Sciatic nerve (tissue), 2 donors: Measurements from ENCODE around the gene CWC25. TPM values are rescaled to one million over a fixed set of nuclear protein-coding genes. Genes with fewer than 3 reads are reported as not detected.
A peak's percentile ranks its signal among the peaks of the same experiment; 100 is the strongest.

ENCODE experiments used
- ATAC-seq: fragments of 200-7000 bp; cut with Tn5 transposase; one replicate; pipeline ENCODE4 v1.9.1; 2020; ENCODE audit warnings: mild to moderate bottlenecking, moderate library complexity
- DNase-seq: peaks from one replicate; pipeline ENCODE4 v3.0.0-alpha.2; 2020; ENCODE audit warnings: low spot score
- intact Hi-C: fragments of 100-400 bp; cut with DNase I; formaldehyde crosslinking; loops from one replicate; pipeline ENCODE4 v1.14.2; 2022
- total RNA-seq: library from RNA; stranded (reverse); fragmentation: NEBNext Ultra II Directional; extraction: Animal tissue kit (Norgen Biotek cat#: 25700); gene quantifications from one replicate; pipeline ENCODE4 v1.2.1, GENCODE V29; 2021
- donor health status: DM: no; HTN: no; CAD: no.
- donor health status: DM: no; HTN: no; CAD: no.

The CWC25 gene
- 25.6 TPM for total RNA-seq

DNA sequence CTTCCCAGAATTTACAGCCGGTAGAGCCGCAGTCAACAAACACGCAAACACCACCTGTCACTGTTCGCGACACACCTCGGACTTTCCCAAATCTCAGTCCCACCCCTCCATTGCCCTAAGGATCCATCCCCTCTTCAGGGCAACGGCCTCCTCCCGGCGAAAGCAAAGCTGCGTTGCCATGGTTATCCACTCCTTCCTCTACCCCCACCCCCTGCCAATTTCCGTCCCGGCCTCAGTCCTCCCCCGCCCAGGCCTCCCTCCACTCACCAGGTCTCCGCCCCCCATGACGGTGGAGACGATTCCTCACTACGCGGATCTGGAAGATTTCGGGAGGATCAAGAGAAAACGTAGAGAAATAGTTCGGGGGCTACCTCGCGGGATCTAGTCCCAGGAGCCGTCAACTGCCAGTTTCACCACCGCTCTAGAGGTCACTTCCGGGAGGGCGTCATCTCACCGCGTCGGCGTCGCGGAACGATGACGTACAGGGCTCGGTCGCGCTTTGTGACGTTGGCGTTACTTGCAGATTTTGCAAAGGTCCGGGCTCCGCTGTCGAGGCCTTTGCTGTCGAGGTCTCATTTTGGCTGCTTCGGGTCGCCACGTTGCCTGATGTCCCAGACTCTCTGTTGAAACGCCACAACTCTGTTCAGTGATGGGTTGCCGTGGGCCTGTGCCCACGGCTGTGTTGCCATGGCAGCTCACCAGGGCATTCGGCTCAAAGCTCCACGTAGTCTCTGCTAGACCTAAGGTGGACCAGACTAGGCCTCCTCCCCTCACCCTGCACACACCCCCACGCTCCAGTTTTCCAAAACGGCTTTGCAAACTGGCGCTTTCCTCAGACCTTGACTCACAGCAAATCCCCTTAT is at the start of gene CWC25:
Gene CWC25, minus strand, starts transcription at position 423 of the 863 bp plus-strand sequence. Its CDS starts 138 bp downstream, at position 285.
- peak; percentile 97 for DNase-seq
- ATAC-seq: peak; percentile 97
- intact Hi-C loops: no loop called here

DNA sequence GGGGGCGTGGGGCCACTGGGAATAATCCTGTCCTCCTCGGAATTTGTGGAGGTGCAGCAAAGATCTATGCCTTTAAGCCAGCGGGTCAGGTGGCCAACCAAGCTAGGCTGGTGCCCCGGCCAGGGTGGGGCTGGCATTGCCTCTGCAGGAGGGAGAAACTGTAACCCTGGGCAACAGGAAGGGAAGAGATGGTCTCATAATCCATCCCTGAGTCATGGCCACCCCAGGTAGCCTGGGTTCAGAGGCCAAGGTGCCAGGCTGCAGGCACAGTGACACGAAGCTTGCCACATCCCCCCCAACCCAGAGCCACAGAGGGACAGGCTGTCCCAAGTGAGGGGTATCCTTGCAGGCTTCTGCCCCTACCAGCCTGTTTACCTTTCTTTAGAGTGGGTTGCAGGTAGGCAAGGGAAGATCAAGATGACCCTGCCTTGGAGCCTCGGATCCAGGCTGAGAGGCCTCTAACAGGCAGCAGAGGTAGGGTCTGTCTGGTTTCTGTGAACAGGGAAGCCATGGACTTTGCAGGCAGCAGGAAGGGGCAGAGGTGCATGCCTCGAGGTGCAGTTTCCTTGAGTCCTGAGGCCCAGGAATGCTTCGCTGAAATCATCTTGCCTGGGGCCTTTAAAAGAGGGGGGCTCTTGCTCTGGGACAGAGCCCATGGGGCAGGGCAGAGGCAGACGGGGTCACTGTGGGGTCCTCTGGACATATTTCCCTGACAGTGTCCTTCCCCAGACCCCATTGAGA is 48.7 kb upstream of the CWC25 start:
- no peak for DNase-seq
- no peak for ATAC-seq
- intact Hi-C loops: loop anchor here (10.0 kb wide), 1 partner anchor 281 kb away; the partner anchor contains the start of gene PLXDC1

DNA sequence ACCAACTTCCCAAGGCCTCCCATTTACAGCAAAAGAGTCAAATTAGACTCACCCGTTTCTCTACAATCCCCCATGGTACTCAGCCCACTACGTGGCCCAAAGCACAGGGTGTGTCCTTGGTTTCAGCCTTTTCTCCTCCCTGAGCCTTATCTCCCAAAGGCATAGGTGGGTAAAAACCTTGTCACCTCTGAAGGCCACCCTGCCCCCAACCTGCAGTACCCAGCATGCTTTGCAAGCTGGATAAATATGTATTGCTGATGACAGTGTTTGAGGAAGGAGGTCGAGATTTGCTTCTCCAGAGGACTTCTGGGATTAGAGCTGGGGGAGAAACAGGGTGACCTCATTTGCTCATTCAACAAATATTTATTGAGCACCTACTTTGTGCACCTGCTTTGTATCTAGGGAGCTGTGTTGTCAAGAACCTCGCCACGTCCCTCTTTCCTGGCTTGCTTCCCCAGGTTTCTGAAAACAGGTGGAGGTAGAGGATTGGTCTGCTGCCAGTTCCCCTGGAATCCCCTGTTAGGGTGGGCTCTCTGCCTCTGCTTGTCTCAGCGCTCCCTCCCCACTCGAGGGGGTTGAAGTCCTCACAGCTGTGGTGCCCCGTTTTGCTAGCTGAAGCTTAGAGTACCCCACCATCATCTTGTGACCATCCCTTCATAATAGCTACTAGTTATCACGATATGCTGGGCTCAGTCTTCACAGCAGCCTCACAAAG is 47.7 kb upstream of the CWC25 start:
- intact Hi-C loops: loop anchor here (10.0 kb wide), 1 partner anchor 282 kb away; the partner anchor contains the start of gene PLXDC1
- ATAC-seq: no peak
- no peak for DNase-seq

DNA sequence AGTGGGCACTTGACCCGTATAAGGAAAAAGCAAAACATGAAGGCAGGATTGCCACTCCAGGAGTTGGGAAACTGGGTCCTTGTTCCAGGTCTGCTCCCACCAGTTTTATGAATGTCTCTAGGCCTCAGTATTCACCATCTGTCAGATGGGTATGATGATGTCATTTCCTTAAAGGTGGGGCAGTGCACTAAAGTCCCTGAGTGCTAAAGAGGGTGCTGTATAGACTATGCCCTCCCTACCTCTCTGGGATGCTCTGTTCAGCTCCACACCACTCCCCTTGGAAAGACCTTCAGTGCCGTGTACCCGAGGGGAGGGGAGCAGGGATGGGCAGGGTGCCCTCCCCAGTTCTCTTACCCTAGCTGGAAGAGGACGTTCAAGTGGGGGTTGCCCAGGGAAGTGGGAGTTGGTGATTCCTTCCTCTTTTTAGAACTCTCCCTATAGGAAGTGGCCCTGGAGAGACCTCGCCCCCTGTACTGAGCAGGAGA is 46.9 kb upstream of the CWC25 start:
- ATAC-seq (no peak), DNase-seq (no peak)
- intact Hi-C loops: loop anchor here (10.0 kb wide), 1 partner anchor 283 kb away; the partner anchor contains the start of gene PLXDC1

DNA sequence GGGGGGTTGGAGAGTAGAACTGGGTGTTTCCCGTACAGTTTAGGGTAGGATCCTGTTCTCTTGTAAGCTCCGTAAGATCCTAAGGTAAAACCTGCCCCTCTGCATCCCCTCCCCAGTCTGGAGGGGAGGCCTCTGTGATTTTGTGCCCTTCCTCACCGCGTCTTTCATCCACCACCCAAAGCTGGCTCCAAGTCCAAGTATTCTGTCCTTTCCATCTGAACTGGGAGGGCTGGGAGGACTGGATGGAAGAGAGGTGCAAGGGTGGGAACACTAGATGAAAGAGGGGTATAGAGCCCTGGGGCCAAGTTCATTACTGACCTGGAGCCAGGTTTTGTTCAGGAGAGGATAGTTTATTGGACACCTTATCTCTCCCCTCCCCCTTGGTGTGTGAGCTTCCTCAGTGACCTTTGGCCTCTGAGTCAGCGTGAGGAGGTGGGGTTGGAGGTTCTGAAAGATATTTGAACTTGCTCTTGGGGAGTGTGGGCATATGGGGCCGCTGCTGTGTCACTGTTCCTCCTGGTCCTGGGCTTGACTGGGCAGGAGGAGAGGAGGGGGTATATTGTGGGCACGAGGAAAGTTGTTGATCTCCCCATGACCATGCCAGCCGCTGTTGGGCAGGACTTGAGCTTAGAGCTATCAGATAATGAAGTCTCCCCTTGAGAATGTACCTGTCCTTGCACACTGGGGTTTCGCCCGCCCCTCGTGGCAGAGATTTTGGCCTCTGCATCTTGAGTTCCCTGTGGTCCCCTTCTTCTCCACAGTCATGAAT is 46.3 kb upstream of the CWC25 start:
- ATAC-seq (peak; percentile 4), DNase-seq (peak; percentile 82)
- intact Hi-C loops: loop anchor here (10.0 kb wide), 1 partner anchor 283 kb away; the partner anchor contains the start of gene PLXDC1

DNA sequence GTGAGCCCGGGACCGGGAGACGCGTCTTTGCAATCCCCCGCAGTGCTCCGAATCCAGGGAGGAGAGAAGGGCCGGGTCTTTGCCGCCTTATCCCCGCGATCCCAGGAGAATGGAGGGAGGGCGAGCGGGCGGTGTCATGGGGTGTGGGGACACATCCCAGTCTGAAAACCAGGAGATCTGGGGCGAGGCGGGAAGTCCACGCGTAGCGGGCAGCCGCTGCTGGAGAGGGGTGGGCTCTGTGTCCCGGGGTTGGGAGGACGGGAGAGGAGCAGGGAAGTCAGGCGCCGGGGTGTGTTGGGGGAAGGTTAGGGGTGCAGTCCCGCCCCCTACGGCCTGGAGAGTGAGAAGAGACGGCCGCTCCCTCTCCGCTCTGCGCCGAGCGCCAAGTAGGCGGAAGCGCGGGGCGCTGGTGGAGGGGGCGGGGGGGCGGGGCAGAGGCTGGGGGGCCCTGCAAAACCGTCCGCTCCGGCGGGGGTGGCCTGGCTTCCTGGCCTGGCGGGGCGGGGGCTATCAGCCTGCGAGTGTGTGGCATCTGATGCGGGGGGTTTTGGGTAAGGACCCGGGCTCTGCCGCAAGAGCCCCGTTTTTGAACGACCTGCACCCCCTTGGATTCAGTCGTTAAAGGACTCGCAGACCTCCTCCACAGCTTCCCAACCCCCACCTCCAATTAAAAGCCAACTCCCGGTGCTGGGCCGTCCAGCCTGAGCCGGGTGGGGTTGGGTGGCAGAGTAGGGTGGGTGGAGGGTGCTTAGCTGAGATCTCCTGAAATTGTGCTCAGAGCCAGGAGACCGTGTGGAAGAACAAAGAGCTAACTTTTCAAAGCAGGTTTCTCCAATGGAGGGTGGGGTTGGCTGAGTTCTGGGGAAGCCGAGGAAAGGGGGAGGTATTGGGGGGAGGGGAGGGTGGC is 45.4 kb upstream of the CWC25 start:
- peak; percentile 73 for ATAC-seq
- intact Hi-C loops: loop anchor here (10.0 kb wide), 1 partner anchor 284 kb away; the partner anchor contains the start of gene PLXDC1
- DNase-seq: peak; percentile 90

DNA sequence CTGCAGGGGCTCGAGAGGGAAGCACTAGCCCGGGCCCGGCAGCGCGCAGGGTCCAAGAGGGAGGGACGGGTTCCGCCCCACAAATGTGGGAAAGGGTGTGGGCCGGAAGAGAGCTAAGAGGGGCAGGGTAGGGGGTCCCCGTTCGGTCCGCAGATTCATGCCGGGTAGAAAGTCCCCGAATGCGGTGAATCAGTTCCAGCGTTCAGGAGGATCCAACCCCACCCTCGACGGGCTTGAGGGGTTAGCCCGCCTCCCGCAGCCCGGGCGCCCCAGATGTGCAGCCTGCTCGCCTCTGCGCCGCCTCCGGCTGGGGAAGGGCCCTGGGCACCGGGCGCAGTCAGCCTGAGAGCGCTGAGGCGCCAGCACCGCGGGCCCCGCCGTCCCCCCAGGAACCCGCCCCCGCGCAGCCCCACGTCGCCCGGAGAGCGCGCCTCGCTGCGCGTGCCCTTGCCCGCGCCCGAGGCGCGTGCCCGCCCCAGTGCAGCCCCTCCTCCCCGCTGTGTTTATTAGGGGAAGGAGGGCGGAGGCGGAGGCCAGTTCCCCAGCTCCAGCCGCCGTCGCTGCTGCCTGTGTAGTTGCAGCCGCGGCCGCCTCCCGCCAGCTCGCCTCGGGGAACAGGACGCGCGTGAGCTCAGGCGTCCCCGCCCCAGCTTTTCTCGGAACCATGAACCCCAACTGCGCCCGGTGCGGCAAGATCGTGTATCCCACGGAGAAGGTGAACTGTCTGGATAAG is 44.6 kb upstream of the CWC25 start, which contains the start of gene LASP1:
Gene LASP1, plus strand, starts transcription at position 533 of the 733 bp plus-strand sequence. Its CDS starts 132 bp downstream, at position 665.
- DNase-seq (peak; percentile 94), ATAC-seq (peak; percentile 83)
- intact Hi-C loops: loop anchor here (5.0 to 10.0 kb wide), 2 partner anchors 98 to 285 kb away; partner anchors contain the start of genes FBXO47 and PLXDC1

DNA sequence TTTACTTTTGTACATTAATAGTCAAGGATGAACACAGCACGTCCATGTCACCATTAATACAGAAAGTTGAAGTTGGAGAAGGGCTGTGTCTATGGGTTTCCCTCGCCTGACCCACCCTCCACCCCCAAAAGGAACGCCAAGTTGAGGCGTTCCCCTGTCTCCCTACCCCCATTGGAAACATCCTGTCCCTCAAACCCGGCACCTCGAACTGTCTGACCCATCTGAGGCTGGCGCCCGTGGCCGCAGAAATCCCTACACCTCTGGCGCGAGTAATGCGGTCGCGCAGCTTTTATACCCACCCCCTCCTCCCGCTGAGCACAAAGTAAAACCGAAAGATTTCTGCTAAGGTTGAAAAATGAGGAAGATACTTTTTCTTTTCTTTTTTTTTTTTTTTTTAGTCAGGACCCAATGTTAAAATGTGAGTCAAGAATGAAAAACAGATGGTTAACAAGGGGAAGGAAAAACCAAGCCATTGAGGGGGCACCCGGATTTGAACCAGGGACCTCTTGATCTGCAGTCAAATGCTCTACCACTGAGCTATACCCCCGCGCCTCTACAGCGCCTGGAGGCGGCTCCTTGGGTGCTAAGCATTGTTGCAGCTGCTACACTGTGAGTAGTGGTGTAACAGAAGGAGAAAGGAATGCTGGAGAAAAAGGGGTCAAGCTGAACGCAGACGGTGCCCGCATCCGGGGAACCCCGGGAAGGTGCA is 43.9 kb upstream of the CWC25 start:
- intact Hi-C loops: loop anchor here (5.0 kb wide), 1 partner anchor 98 kb away; the partner anchor contains the start of gene FBXO47
- ATAC-seq (peak; percentile 85), DNase-seq (peak; percentile 96)

DNA sequence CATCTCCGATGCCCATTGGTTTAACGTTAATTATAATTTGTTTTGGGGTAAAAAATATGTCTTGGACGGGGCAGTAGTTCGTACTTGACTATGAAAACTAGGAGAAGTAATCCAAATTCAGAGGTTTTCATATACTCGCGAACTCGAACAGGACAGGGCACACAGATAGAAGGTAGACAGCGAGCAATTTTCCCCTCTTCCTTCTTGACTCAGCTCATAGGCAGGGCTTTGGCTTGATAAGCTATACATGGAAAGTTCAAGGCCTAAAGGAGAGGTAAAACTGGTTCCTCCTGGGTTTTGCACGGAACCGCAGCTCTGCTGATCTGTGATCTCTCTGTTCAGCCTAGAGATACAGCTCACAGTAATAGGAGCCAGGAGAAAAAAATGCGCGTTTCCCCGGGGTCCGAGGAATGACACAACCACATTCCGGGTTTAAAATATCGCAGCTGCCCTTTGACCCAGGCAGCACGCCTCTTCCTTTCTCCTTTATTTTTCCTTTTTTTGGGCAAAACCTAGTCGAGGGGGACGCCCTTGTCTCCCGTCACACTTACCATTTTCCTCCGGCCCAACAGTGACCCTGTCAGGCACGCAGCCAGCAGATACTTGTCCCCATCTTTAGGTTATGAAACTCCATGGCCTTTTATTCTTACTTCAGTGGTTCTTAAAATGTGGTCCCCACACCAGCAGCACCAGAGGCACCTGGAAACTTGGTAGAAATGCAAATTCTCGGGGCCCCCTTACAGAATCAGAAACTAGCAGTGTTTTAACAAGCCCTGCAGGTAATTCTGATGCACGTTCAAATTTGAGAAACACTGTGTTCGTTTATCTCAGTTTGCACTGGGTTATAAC is 43.1 kb upstream of the CWC25 start:
- intact Hi-C loops: loop anchor here (5.0 kb wide), 1 partner anchor 99 kb away; the partner anchor contains the start of gene FBXO47
- DNase-seq: peak; percentile 80
- peak; percentile 35 for ATAC-seq

DNA sequence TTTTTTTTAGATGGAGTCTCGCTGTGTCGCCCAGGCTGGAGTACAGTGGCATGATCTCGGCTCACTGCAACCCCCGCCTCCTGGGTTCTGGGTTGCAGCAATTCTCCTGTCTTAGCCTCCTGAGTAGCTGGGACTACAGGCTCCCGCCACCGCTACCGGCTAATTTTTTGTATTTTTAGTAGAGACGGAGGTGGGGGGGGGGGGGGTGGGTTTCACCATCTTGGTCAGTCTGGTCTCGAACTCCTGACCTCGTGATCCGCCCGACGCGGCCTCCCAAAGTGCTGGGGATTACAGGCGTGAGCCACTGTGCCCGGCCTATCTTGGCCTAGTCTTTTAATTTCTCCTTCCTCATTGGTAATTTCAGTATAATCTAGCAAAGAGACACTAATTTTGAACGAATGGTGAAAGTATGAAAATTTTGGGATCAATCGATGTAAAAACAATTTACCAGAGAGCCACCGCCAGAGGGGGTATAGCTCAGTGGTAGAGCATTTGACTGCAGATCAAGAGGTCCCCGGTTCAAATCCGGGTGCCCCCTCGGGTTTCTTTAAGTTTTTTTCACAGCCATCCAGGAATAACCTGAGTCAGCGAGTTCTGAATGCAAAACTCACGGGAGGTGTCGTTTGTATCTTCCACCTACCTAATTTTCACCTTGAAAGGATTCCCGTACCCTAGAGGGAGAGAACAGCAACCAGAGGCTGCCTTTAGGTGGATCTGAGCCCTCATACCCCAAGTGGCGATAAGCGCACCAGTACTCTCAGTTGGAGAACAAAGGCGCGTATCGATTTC is 42.3 kb upstream of the CWC25 start:
- intact Hi-C loops: loop anchor here (5.0 kb wide), 1 partner anchor 100 kb away; the partner anchor contains the start of gene FBXO47
- DNase-seq (peak; percentile 79), ATAC-seq (peak; percentile 2)

DNA sequence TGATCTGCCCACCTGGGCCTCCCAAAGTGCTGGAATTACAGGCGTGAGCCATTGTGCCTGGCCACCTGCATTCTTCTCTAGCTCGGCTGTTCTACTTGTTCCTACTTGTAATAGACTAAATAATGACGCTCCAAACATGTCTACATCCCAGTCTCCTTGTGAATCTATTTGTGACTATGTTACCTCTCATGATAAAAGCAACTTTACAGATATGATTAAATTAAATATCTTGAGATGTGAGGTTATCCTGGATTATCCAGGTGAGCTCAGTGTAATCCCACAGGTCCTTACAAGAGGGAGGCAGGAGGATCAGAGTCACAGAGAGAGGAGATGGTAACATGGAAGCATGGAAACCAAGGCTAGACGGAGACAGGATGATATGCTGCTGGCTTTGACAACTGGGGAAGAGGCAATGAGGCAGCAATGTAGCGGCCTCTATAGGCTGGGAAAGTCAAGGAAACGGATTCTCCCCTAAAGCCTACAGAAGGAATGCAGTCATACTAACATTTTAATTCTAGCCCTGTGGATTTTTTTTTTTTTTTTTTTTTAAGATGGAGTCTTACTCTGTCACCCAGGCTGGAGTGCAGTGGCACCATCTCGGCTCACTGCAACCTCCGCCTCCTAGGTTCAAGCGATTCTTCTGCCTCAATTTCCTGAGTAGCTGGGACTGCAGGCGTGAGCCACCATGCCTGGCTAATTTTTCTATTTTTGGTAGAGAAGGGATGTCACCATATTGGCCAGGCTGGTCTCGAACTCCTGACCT is 39.7 kb upstream of the CWC25 start:
- intact Hi-C loops: loop anchor here (5.0 kb wide), 1 partner anchor 102 kb away; the partner anchor contains the start of gene FBXO47
- ATAC-seq (no peak), DNase-seq (no peak)

DNA sequence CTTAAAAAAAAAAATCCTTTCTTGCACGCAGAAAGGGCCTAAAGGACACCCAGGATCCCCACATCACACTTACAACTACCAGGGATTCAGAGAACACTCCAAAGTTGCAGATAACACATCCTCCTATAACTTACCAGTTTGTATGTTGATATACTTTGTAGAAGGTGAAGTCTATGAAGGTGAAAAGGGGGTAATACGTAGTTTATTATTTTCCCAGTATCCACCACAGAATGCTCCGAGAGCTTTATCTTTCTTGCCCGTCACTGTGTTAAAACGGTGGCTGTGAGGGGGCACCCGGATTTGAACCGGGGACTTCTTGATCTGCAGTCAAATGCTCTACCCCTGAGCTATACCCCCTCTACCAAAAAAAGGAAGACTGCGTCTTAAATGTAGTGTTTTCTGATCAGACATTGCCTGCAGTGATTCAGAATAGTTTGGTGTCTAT is 36.3 kb upstream of the CWC25 start:
- intact Hi-C loops: no loop called here
- no peak for DNase-seq
- ATAC-seq: no peak

DNA sequence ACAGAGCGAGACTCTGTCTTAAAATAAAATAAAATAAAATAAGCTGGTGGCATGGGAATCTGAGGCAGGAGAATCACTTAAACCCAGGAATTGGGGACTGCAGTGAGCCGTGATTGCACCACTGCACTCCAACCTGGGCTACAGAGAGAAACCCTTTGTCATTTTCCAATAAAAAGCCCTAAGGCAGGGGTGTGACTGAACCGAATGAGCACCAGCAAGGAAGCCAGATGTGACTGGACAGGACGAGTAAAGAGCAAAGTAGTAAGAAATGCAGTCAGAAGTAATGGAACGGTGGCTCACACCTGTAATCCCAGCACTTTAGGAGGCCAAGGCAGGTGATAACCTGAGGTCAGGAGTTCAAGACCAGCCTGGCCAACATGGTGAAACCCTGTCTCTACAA is 32.1 kb upstream of the CWC25 start:
- ATAC-seq (no peak), DNase-seq (no peak)
- intact Hi-C loops: no loop called here
